Measurements from ENCODE around the gene AADAT.
"Not testable (repeated sequence)": the region's sequence is repeated elsewhere in the genome, so short reads cannot be mapped to it uniquely, and the experiment has no call there.

AADAT gene

DNA sequence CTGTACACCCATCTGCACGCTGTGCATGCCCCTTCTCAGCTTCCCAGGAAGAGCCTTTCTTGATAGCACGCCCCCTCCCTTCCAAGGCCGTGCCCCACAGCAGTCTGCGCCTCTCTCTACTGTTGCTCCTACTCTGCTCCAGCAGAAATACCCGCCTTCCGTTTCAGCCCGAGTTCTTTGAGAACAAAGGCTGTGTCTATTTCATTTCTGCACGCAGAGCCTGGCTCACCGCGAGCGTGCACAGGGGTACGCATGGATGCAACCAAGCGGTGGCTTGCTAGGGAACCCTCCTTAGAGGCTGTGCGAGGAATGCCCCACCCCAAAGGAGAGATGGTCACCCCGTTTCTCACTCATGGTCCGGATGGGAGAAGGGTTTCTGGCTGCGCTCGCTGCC lies 485 bp downstream of the AADAT start:
- no peak for FAIRE-seq

- no peak for FAIRE-seq
Measured at GRCh38 chr4:170088716-170089115, 1.0 kb downstream of the AADAT start.

DNA sequence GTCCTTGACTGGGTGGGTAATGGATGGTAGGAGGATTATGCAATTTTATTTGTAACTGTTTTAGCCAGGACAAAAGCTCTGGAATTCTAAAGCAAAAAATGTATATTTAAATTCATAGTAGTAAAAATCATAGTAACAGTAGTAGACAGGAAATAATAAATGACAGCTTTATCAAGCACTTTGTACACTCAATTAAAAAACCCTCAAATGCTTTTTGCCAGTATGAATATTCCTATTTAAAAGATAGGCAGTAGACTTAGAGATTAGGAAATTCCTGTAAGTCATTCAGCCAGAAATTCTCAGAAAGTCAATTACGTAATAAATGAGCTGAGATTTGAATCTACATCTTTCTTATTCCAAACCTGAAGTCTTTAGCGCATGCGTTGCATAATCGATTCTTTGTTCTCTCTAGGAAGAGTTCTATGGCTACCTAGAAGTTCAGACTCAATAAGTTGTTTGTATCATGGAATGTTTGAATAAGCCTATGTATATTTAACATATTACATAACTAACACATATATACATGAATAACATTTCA lies 2.5 kb downstream of the AADAT start:
- FAIRE-seq = no peak

GRCh38 chr4:170083541-170083940 lies 6.2 kb downstream of the AADAT start:
- FAIRE-seq = no peak

GRCh38 chr4:170080496-170080895 lies 9.3 kb downstream of the AADAT start:
- no peak for FAIRE-seq

DNA sequence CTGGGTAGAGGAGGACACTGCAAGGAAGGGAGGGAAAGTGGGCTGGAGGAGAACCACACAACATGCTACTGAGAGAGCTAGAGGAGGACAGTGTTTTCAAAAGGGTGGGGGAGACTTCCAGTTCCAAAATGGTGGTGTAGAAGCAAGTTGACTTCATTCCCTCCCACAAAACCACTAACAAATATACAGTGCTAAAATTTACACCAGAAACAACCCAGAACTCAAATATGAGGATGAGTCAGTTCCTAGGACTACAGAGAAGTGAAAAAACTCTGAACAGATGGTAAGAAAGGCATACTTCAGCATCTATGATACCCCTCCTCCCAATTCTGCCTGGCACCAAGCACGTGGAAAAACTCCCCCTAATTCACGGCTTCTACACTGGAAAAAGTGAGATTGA lies 9.8 kb downstream of the AADAT start:
- FAIRE-seq = no peak

DNA sequence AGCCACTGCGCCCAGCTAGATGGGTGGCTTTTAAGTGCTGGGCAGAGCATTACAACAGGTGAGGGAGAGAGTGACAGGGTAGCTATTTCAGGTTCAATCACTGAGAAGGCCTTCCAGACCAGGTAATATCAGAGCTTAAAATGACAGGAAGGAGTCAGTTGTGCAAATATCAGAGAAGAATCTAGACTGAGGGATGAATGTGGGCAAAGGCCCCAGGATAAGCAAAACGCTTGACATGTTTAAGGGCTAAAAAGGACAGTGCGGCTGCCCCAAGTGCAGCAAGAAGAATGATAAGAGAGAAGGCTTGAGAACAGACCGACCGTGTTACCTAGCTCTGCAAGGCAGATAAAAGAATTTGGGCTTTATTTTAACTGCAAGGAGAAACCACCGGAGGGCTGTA lies 18.6 kb downstream of the AADAT start:
- FAIRE-seq = no peak

DNA sequence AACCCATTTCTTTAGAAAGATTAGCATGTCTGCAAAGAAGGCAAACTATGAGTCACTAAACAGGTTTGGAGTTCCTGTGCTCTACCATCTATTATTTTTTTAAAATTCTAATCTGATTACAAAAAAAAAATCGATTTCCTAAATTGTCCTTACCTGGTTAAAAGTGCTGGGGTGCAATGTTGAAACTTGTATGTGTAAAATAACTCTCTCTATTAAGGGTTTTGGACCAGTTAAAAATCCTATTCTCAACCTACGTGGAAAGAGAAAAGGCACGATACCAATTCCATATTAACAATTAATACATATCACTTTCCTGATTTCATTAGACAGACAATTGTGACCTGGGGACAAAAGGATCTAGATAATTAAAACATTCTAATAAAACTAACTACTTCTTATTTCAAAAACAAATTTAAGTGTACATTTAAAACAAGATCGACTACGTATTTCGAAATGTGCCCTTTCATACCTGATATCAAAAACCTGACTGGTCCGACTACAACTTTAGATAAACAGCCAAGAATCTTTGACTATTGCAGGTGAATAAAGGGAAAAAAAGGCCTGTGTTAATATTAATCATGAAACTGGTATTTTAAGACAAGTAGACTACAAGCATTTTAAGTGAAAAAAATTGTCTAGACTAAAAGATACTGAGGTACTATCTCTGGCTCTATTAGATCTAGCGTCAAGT lies 21.2 kb downstream of the AADAT start:
- FAIRE-seq = no peak

- no peak for FAIRE-seq
Measured at GRCh38 chr4:170059421-170059820, 30.3 kb downstream of the AADAT start.

DNA sequence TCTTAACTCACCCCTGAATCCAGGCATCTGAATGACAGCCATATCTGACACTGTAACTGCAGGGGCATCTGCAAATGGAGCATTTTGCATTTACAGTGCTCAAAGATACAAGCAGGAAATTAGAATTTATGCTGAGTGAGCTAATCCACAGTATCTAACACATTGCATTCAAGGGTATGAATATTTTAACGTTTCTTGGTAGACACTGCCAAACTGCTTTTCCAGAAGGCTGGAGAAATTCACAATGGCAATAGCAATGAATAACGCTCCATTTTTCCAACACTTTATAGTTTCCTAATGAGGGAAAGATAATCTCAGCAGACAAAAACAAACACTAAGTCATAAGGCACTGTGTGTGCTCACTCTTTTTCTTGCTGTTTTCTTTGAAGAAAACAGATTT lies 30.9 kb downstream of the AADAT start:
- FAIRE-seq = no peak

DNA sequence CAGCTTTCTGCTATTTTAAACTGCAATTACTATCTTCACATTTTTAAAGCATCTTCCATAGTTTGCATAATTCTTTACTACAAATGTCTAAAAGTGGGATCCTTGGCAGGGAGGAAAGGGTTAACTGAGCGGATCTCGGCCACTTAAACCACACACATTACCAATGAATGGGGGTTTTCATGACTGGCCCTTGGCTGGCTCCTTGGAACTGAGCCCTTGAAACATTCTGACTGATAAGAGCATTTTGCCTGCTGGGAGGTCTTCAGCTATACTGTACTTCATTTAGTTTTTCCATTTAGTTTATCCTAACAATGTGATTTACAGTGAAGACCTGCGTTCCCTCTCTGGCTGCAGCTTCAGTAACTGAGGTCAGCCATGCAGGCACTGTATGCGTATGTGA lies 31.9 kb downstream of the AADAT start:
- no peak for FAIRE-seq

- FAIRE-seq = no peak
Measured at GRCh38 chr4:170052919-170053318, 36.8 kb downstream of the AADAT start.

GRCh38 chr4:170051402-170051801 lies 38.4 kb downstream of the AADAT start:
- no peak for FAIRE-seq

- FAIRE-seq = no peak
Measured at GRCh38 chr4:170049766-170050165, 40.0 kb downstream of the AADAT start.

- peak; percentile 98 for FAIRE-seq
Measured at GRCh38 chr4:170047771-170048354, 41.9 kb downstream of the AADAT start.

GRCh38 chr4:170046156-170046555 lies 43.6 kb downstream of the AADAT start:
- FAIRE-seq = not testable (repeated sequence)

DNA sequence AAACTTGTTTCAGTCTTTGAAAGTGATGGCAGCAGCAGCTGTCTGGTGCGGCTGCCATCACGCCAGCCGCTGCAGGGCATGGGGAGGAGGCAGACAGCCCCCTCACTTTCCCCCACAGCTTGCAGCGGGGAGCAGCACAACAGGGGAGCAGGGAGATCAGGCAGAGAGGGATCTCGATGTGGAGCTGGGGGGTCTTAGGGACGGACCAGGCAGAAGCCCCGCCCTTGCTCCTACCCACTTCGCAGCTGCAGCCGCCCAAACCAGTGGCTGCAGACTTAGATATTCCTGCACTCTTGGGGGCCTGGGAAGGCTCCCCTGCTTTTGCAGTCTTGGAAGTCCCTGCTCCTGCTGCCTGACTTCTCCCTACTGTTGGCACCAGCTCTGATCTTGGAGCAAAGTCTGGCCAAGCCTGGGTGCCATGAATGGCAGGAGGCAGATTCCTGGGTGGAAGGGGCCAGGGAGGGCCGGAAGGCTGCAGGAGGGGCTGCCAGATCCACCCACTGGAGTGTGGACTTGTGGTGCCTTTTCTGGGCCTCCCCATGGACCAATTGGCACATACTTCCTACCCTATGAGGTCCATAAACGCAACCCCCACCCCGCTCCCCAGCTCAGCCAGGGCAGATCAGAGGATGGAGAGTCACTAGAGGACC lies 49.6 kb downstream of the AADAT start:
- no peak for FAIRE-seq

DNA sequence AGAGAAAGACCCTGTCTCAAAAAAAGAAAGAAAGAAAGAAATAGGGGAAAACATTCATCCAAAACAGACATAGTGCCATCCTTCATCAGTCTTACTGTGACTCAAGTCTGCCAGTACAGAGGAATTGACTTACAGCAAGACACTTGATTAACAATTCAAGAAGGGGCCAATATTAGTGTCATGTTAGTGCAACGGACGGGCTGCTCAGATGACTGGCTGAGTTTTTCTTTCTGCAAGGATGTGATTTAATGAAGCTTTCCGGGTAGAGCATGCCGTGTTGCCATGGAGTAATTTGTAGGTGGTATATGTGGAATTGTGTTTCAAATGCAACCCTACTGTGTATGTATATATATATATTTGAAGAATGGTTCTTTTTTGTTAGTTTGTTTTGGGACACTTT lies 51.0 kb downstream of the AADAT start:
- no peak for FAIRE-seq

DNA sequence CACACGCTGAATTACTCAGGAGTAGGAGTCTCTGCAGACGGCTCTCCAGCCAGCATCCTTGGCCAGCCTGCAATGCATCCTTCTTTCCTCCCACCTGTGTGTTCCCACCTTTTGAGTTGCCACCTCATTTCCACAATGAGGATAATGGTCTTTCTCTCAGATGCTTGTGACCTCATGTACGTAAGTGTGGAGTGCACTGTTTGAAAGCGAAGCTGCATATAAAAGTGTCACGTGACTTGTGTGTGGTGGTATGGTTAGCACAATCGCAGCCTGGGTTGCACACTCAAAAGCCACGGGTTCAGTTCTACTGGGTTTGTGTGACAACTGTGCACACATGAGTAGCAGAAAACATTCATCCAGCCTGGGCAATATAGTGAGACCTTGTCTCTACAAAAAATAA lies 51.5 kb downstream of the AADAT start:
- no peak for FAIRE-seq

DNA sequence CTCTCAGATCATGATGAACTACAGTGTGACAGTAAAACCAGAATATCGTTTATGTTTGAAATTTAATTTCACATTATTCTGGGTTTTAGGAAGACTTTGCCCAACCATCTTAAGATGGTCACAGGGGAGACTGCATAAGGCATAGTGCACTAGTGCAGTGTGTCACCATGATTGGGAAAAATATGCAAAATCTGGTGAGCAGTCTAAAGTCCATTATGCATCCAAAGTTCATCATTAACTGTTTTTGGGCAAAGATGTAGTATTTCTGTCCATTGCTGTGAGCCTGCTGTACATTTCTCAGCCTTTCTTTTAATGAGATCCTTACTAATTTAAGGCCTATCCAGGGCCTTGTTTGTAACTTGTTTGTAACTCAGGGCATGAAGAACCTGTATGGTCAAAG lies 52.3 kb downstream of the AADAT start:
- FAIRE-seq = no peak

DNA sequence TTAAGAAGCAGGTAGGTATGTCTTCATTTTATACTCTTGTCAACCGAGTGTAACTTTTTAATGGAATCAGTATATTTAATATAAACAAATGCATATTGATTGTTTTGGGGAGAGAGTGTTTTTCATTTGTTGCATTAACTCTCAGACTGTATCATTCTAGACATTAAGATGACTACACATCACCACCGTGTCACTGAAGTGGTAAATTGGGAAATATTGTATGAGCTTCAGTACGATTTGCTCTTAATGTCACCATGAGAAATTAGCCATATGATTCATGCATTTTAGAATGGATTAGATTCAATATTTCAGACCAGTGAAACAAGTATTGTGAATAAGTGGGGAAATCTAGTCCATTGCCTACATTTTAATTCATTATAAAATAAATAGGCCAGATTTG lies 53.9 kb downstream of the AADAT start:
- FAIRE-seq = no peak

DNA sequence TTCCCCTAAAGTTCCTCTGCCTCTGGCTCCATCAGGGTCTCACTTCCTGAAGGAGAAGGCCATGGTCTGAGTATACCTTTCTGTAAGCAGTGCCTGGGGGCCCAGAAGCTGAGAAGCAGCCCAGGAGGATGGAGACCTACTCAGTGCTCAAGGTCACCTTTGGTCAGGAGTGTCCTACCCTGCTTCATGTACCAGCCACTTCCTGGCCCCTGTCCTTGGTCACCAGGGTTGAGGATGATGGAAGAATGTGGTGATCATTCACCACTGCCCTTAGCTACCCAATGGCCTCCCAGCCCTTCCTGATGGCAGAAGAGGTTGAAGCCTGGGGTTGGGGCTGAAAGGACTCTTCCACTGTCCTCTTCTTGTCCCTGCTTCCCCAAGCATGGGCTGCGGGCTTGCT lies 54.5 kb downstream of the AADAT start:
- FAIRE-seq = no peak

- no peak for FAIRE-seq
Measured at GRCh38 chr4:170033999-170034398, 55.8 kb downstream of the AADAT start.

GRCh38 chr4:170030121-170030520 lies 59.6 kb downstream of the AADAT start:
- no peak for FAIRE-seq
